HEK293T (cell line): ENCODE data around the gene CEP57L1.

Experiments
- BHLHE40 ChIP-seq: fragments of 450-650 bp; IDR thresholded peaks from 2 replicates; pipeline ENCODE4 v1.6.1; 2016; ENCODE audit warnings: mild to moderate bottlenecking, moderate library complexity, borderline replicate concordance
- FOXM1 ChIP-seq: fragments of 450-650 bp; IDR thresholded peaks from 2 replicates; pipeline ENCODE4 v1.6.1; 2017; ENCODE audit warnings: mild to moderate bottlenecking, borderline replicate concordance
- NFRKB ChIP-seq: fragments of 450-650 bp; IDR thresholded peaks from 2 replicates; pipeline ENCODE4 v1.6.1; 2016; ENCODE audit warnings: mild to moderate bottlenecking, moderate library complexity
- TARDBP ChIP-seq: fragments of 450-650 bp; IDR thresholded peaks from 2 replicates; pipeline ENCODE4 v1.6.1; 2016
- ZNF384 ChIP-seq: fragments of 450-650 bp; IDR thresholded peaks from 2 replicates; pipeline ENCODE4 v1.6.1; 2016

DNA sequence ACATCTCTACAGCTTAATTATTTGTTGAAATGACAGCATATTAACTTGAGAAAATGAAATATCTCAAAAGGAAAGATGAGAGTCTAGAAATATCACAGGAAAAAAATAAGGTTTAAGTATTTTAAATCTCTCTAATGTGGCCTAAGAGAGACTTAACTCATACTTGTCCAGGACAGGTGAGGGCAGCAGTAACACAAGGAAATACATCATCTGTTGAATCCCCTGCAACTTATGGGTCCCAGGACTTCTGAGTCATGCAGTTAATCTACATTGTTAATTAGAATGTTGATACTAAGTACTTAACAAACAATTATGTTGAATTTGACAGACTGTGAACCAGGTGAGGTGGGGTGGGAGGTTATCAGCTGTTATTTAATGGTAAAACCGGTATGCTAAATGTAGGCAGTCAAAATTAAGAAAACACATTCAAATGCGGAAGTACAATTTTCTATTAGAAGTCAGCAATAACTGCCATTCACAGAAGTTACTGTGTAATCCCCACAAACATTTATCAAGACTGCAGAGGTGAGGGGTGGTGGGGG is 87.9 kb downstream of the CEP57L1 start:
- TF ChIP-seq ZNF384 = no peak
- TF ChIP-seq NFRKB = no peak
- no peak for TF ChIP-seq FOXM1
- TF ChIP-seq TARDBP = no peak
- TF ChIP-seq BHLHE40 = no peak
